Measurements from ENCODE around the gene B3GAT1. TPM values are rescaled to one million over a fixed set of nuclear protein-coding genes. Genes with fewer than 3 reads are reported as not detected.

The B3GAT1 gene
- polyA plus RNA-seq, 1 donor from 2014 or later = 28.2 TPM

GRCh38 chr11:134370526-134371435, 41.3 kb downstream of the B3GAT1 start:
- H3K27ac ChIP-seq (ENCODE audit: low read length) = no peak overlapping the region
- TF ChIP-seq EP300 (conservative IDR thresholded peaks at IDR 0.05; ENCODE audit: poor library complexity, severe bottlenecking) (no peak), TAF1 (IDR thresholded peaks at IDR 0.05; ENCODE audit: low read depth) (no peak), MXI1 (conservative IDR thresholded peaks at IDR 0.05; ENCODE audit: poor library complexity, severe bottlenecking) (no peak), SMC3 (conservative IDR thresholded peaks at IDR 0.05; ENCODE audit: poor library complexity) (no peak), POLR2AphosphoS5 (IDR thresholded peaks at IDR 0.05) (no peak), RAD21 (conservative IDR thresholded peaks at IDR 0.05) (no peak), REST (IDR thresholded peaks at IDR 0.05; ENCODE audit: borderline replicate concordance) (no peak), EZH2 (IDR thresholded peaks at IDR 0.05; ENCODE audit: borderline replicate concordance, insufficient read depth, low read length, poor library complexity, severe bottlenecking) (no peak), CTCF (IDR thresholded peaks at IDR 0.05; ENCODE audit: poor library complexity, severe bottlenecking) (no peak)
- no peaks in the 10 kb centered on the region for H3K79me2 ChIP-seq (replicated peaks; ENCODE audit: insufficient read depth, low read length)
- H3K9me2 ChIP-seq (ENCODE audit: insufficient read depth, low read length) = no peaks in the 10 kb centered on the region
- no peak overlapping the region for H3K4me3 ChIP-seq (ENCODE audit: low read length)
- H3K4me2 ChIP-seq (ENCODE audit: low read length) = no peak overlapping the region
- no peaks in the 10 kb centered on the region for H3K27me3 ChIP-seq (ENCODE audit: insufficient read depth, low read depth, low read length)
- H3F3A ChIP-seq (ENCODE audit: insufficient read depth, low read length, poor library complexity, severe bottlenecking) = no peaks in the 10 kb centered on the region
- H3K9ac ChIP-seq (ENCODE audit: low read length) = no peak overlapping the region
- H3K36me3 ChIP-seq (ENCODE audit: insufficient read depth, low read length) = no peaks in the 10 kb centered on the region
- no peaks in the 10 kb centered on the region for H4K20me1 ChIP-seq (ENCODE audit: insufficient read depth)
- H3K9me3 ChIP-seq (ENCODE audit: low read length) = no peaks in the 10 kb centered on the region
- H2AFZ ChIP-seq (ENCODE audit: low read depth, low read length) = no peak overlapping the region

DNA sequence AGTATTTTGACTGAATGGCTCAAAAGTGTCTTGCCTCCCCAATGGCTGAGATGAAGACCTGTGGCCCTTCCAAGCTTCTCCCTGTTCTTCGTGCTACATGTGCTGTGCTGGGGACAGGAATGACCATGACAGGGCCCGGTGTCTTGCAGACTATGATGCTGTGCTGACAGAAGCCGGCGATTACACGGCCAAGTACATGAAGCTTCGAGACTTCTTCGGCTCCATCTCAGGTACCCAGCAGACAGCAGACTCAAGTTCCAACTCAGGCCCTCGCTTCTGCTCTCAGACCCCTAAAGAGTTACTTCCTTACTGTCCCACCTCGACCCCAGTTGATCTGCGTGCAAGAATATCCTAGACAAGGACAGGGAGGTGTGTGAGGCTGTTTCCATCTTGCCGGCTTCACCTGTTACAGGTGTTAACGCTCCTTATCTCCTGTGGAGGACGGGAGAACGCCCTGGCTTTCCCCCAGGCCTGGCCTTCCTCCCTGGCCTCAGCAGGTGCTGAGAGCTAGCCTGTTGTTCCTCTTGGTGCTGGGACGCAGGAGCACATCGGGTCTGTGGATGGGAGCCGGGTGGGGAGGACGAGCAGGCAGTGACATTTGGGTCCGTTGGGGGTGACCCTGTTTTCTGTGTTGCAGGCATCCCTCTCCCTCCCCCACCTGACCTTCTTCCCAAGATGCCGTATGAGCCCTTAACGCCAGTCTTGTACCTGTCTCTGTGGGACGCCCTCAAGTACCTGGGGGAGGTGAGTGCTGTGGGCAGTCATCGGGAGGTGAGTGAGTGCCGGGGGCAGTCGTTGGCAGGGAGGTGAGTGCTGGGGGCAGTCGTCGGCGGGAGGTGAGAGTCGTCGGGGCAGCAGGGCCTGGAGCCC, 42.2 kb downstream of the B3GAT1 start:
- no peak overlapping the region for H3K4me2 ChIP-seq (ENCODE audit: low read length)
- no peaks in the 10 kb centered on the region for H3K9me2 ChIP-seq (ENCODE audit: insufficient read depth, low read length)
- no peaks in the 10 kb centered on the region for H3K9me3 ChIP-seq (ENCODE audit: low read length)
- no peaks in the 10 kb centered on the region for H3K27me3 ChIP-seq (ENCODE audit: insufficient read depth, low read depth, low read length)
- H3K79me2 ChIP-seq (replicated peaks; ENCODE audit: insufficient read depth, low read length) = no peaks in the 10 kb centered on the region
- H3K27ac ChIP-seq (ENCODE audit: low read length) = no peak overlapping the region
- H3K36me3 ChIP-seq (ENCODE audit: insufficient read depth, low read length) = no peaks in the 10 kb centered on the region
- no peak overlapping the region for H2AFZ ChIP-seq (ENCODE audit: low read depth, low read length)
- no peak overlapping the region for H3K4me3 ChIP-seq (ENCODE audit: low read length)
- H4K20me1 ChIP-seq (ENCODE audit: insufficient read depth) = no peaks in the 10 kb centered on the region
- no peaks in the 10 kb centered on the region for H3F3A ChIP-seq (ENCODE audit: insufficient read depth, low read length, poor library complexity, severe bottlenecking)
- H3K9ac ChIP-seq (ENCODE audit: low read length) = no peak overlapping the region
- no peak for TF ChIP-seq POLR2AphosphoS5 (IDR thresholded peaks at IDR 0.05)
- TF ChIP-seq REST (IDR thresholded peaks at IDR 0.05; ENCODE audit: borderline replicate concordance) = no peak
- no peak for TF ChIP-seq SMC3 (conservative IDR thresholded peaks at IDR 0.05; ENCODE audit: poor library complexity)
- TF ChIP-seq RAD21 (conservative IDR thresholded peaks at IDR 0.05) = no peak
